B cell (primary cell): Measurements from ENCODE around the gene PLEKHG3.

Experiments
- EZH2 ChIP-seq: IDR thresholded peaks from 2 replicates; pipeline ENCODE4 v1.6.1; 2012; ENCODE audit warnings: borderline replicate concordance, low read depth, mild to moderate bottlenecking, moderate library complexity, low read length; ENCODE audit not compliant: insufficient read depth, poor library complexity, severe bottlenecking
- TF ChIP-seq, protein P1 (sequence below): fragments of 200-600 bp; IDR thresholded peaks from one replicate; pipeline ENCODE4 v1.8.0; 2022; ENCODE audit warnings: antibody characterized with exemption, mild to moderate bottlenecking

- no peak for TF ChIP-seq EZH2
- TF ChIP-seq, protein P1, sequence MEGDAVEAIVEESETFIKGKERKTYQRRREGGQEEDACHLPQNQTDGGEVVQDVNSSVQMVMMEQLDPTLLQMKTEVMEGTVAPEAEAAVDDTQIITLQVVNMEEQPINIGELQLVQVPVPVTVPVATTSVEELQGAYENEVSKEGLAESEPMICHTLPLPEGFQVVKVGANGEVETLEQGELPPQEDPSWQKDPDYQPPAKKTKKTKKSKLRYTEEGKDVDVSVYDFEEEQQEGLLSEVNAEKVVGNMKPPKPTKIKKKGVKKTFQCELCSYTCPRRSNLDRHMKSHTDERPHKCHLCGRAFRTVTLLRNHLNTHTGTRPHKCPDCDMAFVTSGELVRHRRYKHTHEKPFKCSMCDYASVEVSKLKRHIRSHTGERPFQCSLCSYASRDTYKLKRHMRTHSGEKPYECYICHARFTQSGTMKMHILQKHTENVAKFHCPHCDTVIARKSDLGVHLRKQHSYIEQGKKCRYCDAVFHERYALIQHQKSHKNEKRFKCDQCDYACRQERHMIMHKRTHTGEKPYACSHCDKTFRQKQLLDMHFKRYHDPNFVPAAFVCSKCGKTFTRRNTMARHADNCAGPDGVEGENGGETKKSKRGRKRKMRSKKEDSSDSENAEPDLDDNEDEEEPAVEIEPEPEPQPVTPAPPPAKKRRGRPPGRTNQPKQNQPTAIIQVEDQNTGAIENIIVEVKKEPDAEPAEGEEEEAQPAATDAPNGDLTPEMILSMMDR: no peak
Measured at GRCh38 chr14:64680013-64680713, 24.1 kb upstream of the PLEKHG3 start.
